K562 (cell line): ENCODE results near the gene TOM1L2. TPM values are rescaled to one million over a fixed set of nuclear protein-coding genes. Genes with fewer than 3 reads are reported as not detected.

Experiments
- ATAC-seq: fragments of 200-7000 bp; cut with Tn5 transposase; 3 replicates; pipeline ENCODE4 v1.9.1; 2020; ENCODE audit warnings: moderate library complexity
- BruUV-seq: library from RNA; stranded (reverse); fragments of 400-500 nt; replicated peaks from 2 replicates; lab custom pipeline; 2021; lab: Mats Ljungman, UMichigan
- CTCF ChIA-PET: fragments of 300-600 bp; formaldehyde crosslinking; extraction: SDS; loops from one replicate; lab custom pipeline; 2021; ENCODE audit warnings: low intra/inter-chr PET ratio; lab: Yijun Ruan, JAX
- POLR2A ChIA-PET: fragments of 300-600, 350-650 bp; sonication (Branson Sonifier 250); formaldehyde crosslinking; extraction: SDS; loops from one replicate; lab custom pipeline; 2021; ENCODE audit warnings: antibody characterized with exemption, inconsistent platforms; lab: Yijun Ruan, JAX
- DNase-seq, 4 experiments: peaks; one replicate each; pipeline versions ENCODE4 v3.0.0 to v3.0.0-alpha.2; 2011 to 2018; ENCODE audit warnings: low spot score in 3 of 4, mixed read lengths in 3 of 4; ENCODE audit errors: extremely low read depth in 1 of 4
- FAIRE-seq: peaks from 2 replicates; lab custom pipeline; 2011; peaks lifted over from hg19 to GRCh38; lab: Jason Lieb, UNC
- H2AFZ ChIP-seq: 2 replicates; pipeline ENCODE4 v1.6.0; 2011; ENCODE audit warnings: low read depth, low read length, control low read depth, inconsistent platforms
- H3K27ac ChIP-seq: fragments of 200-600 bp; 3 replicates; pipeline ENCODE4 v1.8.0; 2011; ENCODE audit warnings: low read depth, mild to moderate bottlenecking, control low read depth, inconsistent platforms, low read length, moderate library complexity, mixed read lengths; ENCODE audit errors: extremely low read depth
- H3K27me3 ChIP-seq, 2 experiments: fragments of 300-600 bp in 1 of 2; 2 replicates in 1 of 2; 3 replicates in 1 of 2; pipeline versions ENCODE4 v1.6.0 to v1.8.0; 2011; ENCODE audit warnings: inconsistent platforms in 2 of 2, low read length in 2 of 2, mild to moderate bottlenecking in 1 of 2, mixed read lengths in 1 of 2, moderate library complexity in 1 of 2; ENCODE audit not compliant: control insufficient read depth in 2 of 2, insufficient read depth in 2 of 2
- H3K36me3 ChIP-seq: fragments of 300-600 bp; 3 replicates; pipeline ENCODE4 v1.8.0; 2011; ENCODE audit warnings: mild to moderate bottlenecking, low read length, inconsistent platforms; ENCODE audit not compliant: control insufficient read depth, insufficient read depth
- H3K4me1 ChIP-seq, 2 experiments: fragments of 200-600 bp in 1 of 2; replicated peaks in 1 of 2; 2 replicates in 1 of 2; 3 replicates in 1 of 2; pipeline versions ENCODE4 v1.5.1 to v1.8.0; 2011; ENCODE audit warnings: inconsistent platforms in 2 of 2, low read length in 2 of 2, mild to moderate bottlenecking in 1 of 2, mixed read lengths in 1 of 2, moderate library complexity in 1 of 2; ENCODE audit not compliant: control insufficient read depth in 2 of 2, insufficient read depth in 2 of 2
- H3K4me2 ChIP-seq: 2 replicates; pipeline ENCODE4 v1.6.1; 2011; ENCODE audit warnings: low read length, control low read depth, inconsistent platforms, mixed read lengths; ENCODE audit not compliant: insufficient read depth
- H3K4me3 ChIP-seq: fragments of 200-600 bp; sonication (generic), shearing (Covaris generic); 2 replicates; pipeline ENCODE4 v1.5.1; 2016; ENCODE audit warnings: control low read depth, inconsistent platforms
- H3K79me2 ChIP-seq: fragments of 200-600 bp; 3 replicates; pipeline ENCODE4 v1.8.0; 2011; ENCODE audit warnings: low read length, inconsistent platforms; ENCODE audit not compliant: control insufficient read depth, insufficient read depth
- H3K9ac ChIP-seq, 2 experiments: 2 replicates each; pipeline versions ENCODE4 v1.6.0 to v1.6.1; 2011; ENCODE audit warnings: low read depth in 2 of 2, low read length in 2 of 2, control low read depth in 1 of 2, inconsistent platforms in 1 of 2, mild to moderate bottlenecking in 1 of 2, mixed read lengths in 1 of 2; ENCODE audit not compliant: insufficient read depth in 1 of 2
- H3K9me1 ChIP-seq: one replicate; pipeline ENCODE4 v1.6.0; 2011; ENCODE audit warnings: inconsistent platforms, mild to moderate bottlenecking, low read length, moderate library complexity; ENCODE audit not compliant: control insufficient read depth, insufficient read depth
- H3K9me3 ChIP-seq: replicated peaks from 2 replicates; pipeline ENCODE4 v1.5.1; 2011; ENCODE audit warnings: low read depth, low read length, inconsistent platforms; ENCODE audit not compliant: control insufficient read depth, insufficient read depth
- H4K20me1 ChIP-seq: replicated peaks from 2 replicates; pipeline ENCODE4 v1.6.1; 2011; ENCODE audit warnings: low read length, inconsistent platforms, mixed read lengths; ENCODE audit not compliant: control insufficient read depth, insufficient read depth
- CTCF ChIP-seq, 3 experiments: IDR thresholded peaks in 2 of 3; conservative IDR thresholded peaks in 1 of 3; 2 replicates each; pipeline ENCODE4 v1.5.1; 2011 to 2012; ENCODE audit warnings: low read length in 3 of 3, mild to moderate bottlenecking in 3 of 3, control low read depth in 2 of 3, improper control_type of control experiment in 1 of 3, inconsistent platforms in 1 of 3, low read depth in 1 of 3, mixed read lengths in 1 of 3, moderate library complexity in 1 of 3; ENCODE audit not compliant: insufficient read depth in 2 of 3
- EGR1 ChIP-seq: fragments of 450-650 bp; conservative IDR thresholded peaks from 2 replicates; pipeline ENCODE4 v1.6.1; 2017; ENCODE audit warnings: mild to moderate bottlenecking
- LCOR ChIP-seq: sonication (generic); formaldehyde crosslinking; IDR thresholded peaks from 2 replicates; pipeline ENCODE4 v1.8.0; 2022; ENCODE audit warnings: mild to moderate bottlenecking, missing genetic modification reagents
- MLLT1 ChIP-seq, 2 experiments: fragments of 450-650 bp; IDR thresholded peaks; 2 replicates each; pipeline ENCODE4 v1.6.1; 2016
- MTF1 ChIP-seq: fragments of 250-450 bp; sonication (Bioruptor Pico); IDR thresholded peaks from 2 replicates; pipeline ENCODE4 v1.9.0; 2021; ENCODE audit warnings: moderate library complexity, mild to moderate bottlenecking, inconsistent platforms, borderline replicate concordance
- NR2C1 ChIP-seq, 2 experiments: fragments of 450-650 bp; IDR thresholded peaks; 2 replicates each; pipeline ENCODE4 v1.6.1; 2017; ENCODE audit warnings: mild to moderate bottlenecking in 2 of 2, antibody characterized with exemption in 1 of 2, inconsistent platforms in 1 of 2, missing compliant biosample characterization in 1 of 2, missing genetic modification characterization in 1 of 2
- NR4A1 ChIP-seq, 2 experiments: fragments of 250-450 bp in 1 of 2; fragments of 450-650 bp in 1 of 2; sonication (Bioruptor Pico) in 1 of 2; IDR thresholded peaks; 2 replicates each; pipeline versions ENCODE4 v1.4.0 to v1.6.1; 2016 to 2020; ENCODE audit warnings: mild to moderate bottlenecking in 2 of 2, missing compliant biosample characterization in 1 of 2, missing genetic modification characterization in 1 of 2, moderate library complexity in 1 of 2
- RHOXF2B ChIP-seq: fragments of 250-450 bp; sonication (Bioruptor Pico); conservative IDR thresholded peaks from 2 replicates; pipeline ENCODE4 v1.5.1; 2021
- SIN3B ChIP-seq: fragments of 450-650 bp; IDR thresholded peaks from 2 replicates; pipeline ENCODE4 v1.6.1; 2017; ENCODE audit warnings: low read depth, mild to moderate bottlenecking, moderate library complexity
- TEAD1 ChIP-seq, 2 experiments: fragments of 450-650 bp in 1 of 2; sonication (generic) in 1 of 2; formaldehyde crosslinking; IDR thresholded peaks; 2 replicates each; pipeline versions ENCODE4 v1.4.0 to v1.8.0; 2020 to 2022; ENCODE audit warnings: mild to moderate bottlenecking in 2 of 2, missing genetic modification reagents in 1 of 2
- WGBS: fragments of 100-300 bp; shearing (Covaris generic); methylation state at CpG from one replicate; pipeline ENCODE4 v1.1.6; 2016; ENCODE audit warnings: low coverage, mixed read lengths; ENCODE audit not compliant: insufficient coverage; ENCODE audit errors: missing lambda C conversion rate; 5-methylcytosine and 5-hydroxymethylcytosine counted together
- in situ Hi-C: fragments of 300-500 bp; cut with MboI; formaldehyde crosslinking; loops from 4 replicates; pipeline ENCODE4 v1.15.0; 2018; ENCODE audit warnings: inconsistent platforms, mixed read lengths
- intact Hi-C: fragments of 100-400 bp; cut with micrococcal nuclease; formaldehyde crosslinking; loops from 2 replicates; pipeline ENCODE4 v1.14.2; 2022
- polyA plus RNA-seq, 8 experiments: library from polyadenylated mRNA; depleted of rRNA in 4 of 8; stranded (reverse) in 5 of 8; unstranded in 3 of 8; fragments of >200 nt; fragmentation: Nextera tagmentation in 2 of 8; fragmentation: Illumina TruSeq in 1 of 8; extraction: Ambion mirVana in 2 of 8; extraction: Trizol in 1 of 8; gene quantifications; 2 replicates each; pipeline versions ENCODE4 v1.2.1 to v1.2.3, GENCODE V29; 2011 to 2014; ENCODE audit warnings: inconsistent platforms in 1 of 8, missing spikeins in 1 of 8
- total RNA-seq, 7 experiments: library from RNA; depleted of rRNA in 6 of 7; stranded (reverse); fragments of >200 nt in 6 of 7; fragmentation: Illumina TruSeq in 2 of 7; extraction: Trizol in 2 of 7; gene quantifications; 2 replicates each; pipeline versions ENCODE4 v1.2.1 to v1.2.3, GENCODE V29; 2011 to 2021; ENCODE audit warnings: low replicate concordance in 1 of 7

TOM1L2 gene
- total and polyA plus RNA-seq, 9 of the 15 experiments (the other 6 are each of a cell fraction or from before 2014, with no cell fraction given) = 0.07 to 6.0 (median 2.5) TPM

DNA sequence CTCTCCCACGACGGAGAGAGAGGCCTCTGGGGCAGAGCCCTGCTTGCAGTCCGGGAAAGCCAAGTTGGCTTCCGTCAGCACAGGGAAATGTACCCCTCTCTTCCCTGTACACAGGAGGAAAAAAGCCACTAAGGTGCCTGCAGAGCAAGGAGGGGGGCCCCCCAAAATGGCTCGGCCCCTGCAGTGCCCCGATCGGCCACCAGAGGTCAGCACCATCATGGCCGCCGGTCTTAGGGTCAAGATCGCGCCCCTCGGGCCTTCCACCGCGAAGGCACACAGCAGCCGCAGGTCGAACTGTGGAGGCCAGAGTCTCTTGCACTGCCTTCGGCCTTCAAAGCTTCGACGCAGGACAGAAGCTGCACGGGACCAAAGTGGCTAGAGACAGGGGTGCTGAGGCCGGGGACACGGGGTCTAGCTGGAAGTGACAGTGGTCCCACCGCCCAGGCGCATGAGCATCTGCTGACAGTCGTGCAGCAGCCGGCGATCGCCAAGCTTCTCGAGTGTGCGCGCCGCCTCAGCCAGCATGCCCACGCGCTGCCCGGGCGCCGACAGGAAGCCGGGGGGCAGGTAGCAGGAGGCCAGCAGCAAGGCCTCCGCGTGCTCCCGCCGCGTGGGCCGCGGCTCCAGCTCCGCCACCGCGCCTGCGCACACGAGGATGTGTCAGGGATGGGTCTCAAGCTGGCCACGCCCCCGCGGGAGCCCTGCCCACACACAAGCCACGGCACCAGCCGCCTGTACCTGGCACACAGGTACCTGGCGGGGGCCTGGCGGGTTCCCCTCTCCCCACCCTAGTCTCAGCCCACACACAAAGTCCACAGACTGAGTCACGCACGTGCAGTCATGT, 159.8 kb downstream of the TOM1L2 start:
- BruUV-seq = TSS peak; percentile 30
- H3K9ac ChIP-seq = peak overlapping the region in 1 of 2 experiments; percentile 83; a peak in 2 of 4 replicates
- in situ Hi-C loops (no loop called here), intact Hi-C loops (loop anchor here (1.0 kb wide), 1 partner anchor 48 kb away; no protein-coding TSS in a partner anchor)
- H2AFZ ChIP-seq = no peak overlapping the region
- no peak overlapping the region for H3K4me3 ChIP-seq
- ATAC-seq (peak; percentile 76), FAIRE-seq (peak; percentile 66), DNase-seq (peak; percentile 71 to 78 (median 74))
- CTCF ChIA-PET = interaction anchor here (2.9 kb wide), 1 partner anchor 48 kb away, joined by 24 read pairs; no protein-coding TSS in a partner anchor
- no peaks in the 10 kb centered on the region for H3K27me3 ChIP-seq
- no peaks in the 10 kb centered on the region for H3K9me1 ChIP-seq
- peaks cover 6 to 83% of the 10 kb centered on the region in 2 experiments; a peak in 4 of 5 replicates for H3K4me1 ChIP-seq
- H3K79me2 ChIP-seq = peaks cover 9% of the 10 kb centered on the region; the same call in 2 of the 3 replicates
- 31% methylated on average over 25 of the region's 59 CpGs for WGBS
- H3K9me3 ChIP-seq = no peaks in the 10 kb centered on the region
- no peak overlapping the region for H3K4me2 ChIP-seq
- H3K27ac ChIP-seq = peak overlapping the region; percentile 71; the same call in 2 of the 3 replicates
- H4K20me1 ChIP-seq = peaks cover 8% of the 10 kb centered on the region
- POLR2A ChIA-PET = interaction anchor here (0.6 to 1.7 kb wide), 7 partner anchors 10 to 221 kb away, joined by 3 to 7 read pairs (median 3); no protein-coding TSS in a partner anchor
- H3K36me3 ChIP-seq = peaks cover 71% of the 10 kb centered on the region; the same call in 2 of the 3 replicates
- TF ChIP-seq MTF1 = no peak
- TF ChIP-seq CTCF (IDR thresholded peaks at IDR 0.05 in 2 of 3, conservative IDR thresholded peaks at IDR 0.05 in 1 of 3; ENCODE audit: insufficient read depth in 2 of 3, low read depth in 1 of 3, low read length in 3 of 3) = peak; percentile 77 to 90 (median 84)
- peak in 1 of 2 experiments; percentile 70; a peak in 2 of 4 replicates for TF ChIP-seq MLLT1 (IDR thresholded peaks at IDR 0.05)
- TF ChIP-seq EGR1 = peak; percentile 54
- no peak for TF ChIP-seq SIN3B
- peak; percentile 66; the same call in 1 of the 2 replicates for TF ChIP-seq LCOR (CRISPR knock-in tag)
- no peak for TF ChIP-seq NR4A1 (CRISPR knock-in tag; IDR thresholded peaks at IDR 0.05)
- TF ChIP-seq NR4A1 (tag; IDR thresholded peaks at IDR 0.05) = 0 out of 2 replicates have a peak, but pooled peaks have one; percentile 27
- TF ChIP-seq RHOXF2B = no peak
- TF ChIP-seq TEAD1 (CRISPR knock-in tag; IDR thresholded peaks at IDR 0.05) = peak in 1 of 2 experiments; percentile 26; a peak in 1 of 4 replicates
- no peak for TF ChIP-seq NR2C1 (IDR thresholded peaks at IDR 0.05)
- TF ChIP-seq NR2C1 (tag; IDR thresholded peaks at IDR 0.05) = peak; percentile 37; the same call in 1 of the 2 replicates
